ENCODE measurements around the gene NSG1. TPM values are rescaled to one million over a fixed set of nuclear protein-coding genes. Genes with fewer than 3 reads are reported as not detected.

Gene NSG1
- total RNA-seq, 1 experiment from 2014 or later, result 81.7 TPM

DNA sequence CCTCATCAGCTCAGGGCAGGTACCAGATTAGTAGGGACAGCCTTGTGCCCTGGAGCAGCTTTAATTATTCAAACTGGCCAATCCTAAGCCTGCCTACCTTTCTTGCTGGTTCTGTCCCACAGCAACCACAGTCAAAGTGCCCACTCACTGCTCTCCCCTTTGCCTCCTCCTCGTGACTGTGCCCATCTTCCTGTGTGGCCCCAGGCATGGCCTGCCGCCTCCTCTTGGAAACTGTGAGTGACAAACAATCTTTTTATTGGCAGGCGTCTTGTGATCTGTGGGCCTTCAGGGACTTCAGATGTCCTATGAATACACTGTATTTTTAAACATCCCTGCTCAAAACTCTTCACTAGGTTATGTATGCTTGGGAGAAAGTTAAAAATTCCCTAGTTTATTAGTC, 22.8 kb upstream of the NSG1 start:
- peak; percentile 84 for DNase-seq (ENCODE audit: low read depth, low spot score)
- in situ Hi-C loops (cut with HindIII; ENCODE audit: low pct_unique_long_range_greater_than_20kb, low sequenced_read_pairs), result no loop called here

DNA sequence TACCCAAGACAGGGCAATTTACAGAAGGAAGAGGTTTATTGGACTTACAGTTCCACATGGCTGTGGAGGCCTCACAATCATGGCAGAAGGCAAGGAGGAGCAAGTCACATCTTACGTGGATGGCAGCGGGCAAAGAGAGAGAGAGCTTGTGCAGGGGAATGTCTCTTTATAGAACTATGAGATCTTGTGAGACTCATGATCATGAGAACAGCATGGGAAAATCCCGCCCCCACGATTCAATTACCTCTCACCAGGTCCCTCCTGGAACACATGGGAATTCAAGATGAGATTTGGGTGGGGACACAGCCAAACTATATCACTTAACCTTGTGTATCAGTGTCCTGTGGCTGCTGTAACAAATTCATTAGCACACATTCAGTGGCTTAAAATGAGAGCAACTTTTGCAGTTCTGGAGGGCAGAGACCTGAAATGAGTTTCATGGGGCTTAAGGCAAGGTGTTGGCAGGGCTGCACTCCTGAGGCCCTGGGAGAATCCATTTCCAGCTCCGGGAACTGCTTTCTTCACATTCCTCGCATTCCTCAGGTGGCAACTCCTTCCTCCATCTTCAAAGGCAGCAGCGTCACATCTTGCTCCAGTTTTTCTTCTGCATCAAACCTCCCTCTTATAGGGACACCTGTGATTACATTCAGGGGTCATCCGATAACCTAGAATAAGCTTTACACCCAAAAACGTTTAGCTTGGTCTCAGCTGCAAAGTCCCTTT, 22.3 kb upstream of the NSG1 start:
- DNase-seq (ENCODE audit: low read depth, low spot score), result peak; percentile 52
- in situ Hi-C loops (cut with HindIII; ENCODE audit: low pct_unique_long_range_greater_than_20kb, low sequenced_read_pairs), result no loop called here

DNA sequence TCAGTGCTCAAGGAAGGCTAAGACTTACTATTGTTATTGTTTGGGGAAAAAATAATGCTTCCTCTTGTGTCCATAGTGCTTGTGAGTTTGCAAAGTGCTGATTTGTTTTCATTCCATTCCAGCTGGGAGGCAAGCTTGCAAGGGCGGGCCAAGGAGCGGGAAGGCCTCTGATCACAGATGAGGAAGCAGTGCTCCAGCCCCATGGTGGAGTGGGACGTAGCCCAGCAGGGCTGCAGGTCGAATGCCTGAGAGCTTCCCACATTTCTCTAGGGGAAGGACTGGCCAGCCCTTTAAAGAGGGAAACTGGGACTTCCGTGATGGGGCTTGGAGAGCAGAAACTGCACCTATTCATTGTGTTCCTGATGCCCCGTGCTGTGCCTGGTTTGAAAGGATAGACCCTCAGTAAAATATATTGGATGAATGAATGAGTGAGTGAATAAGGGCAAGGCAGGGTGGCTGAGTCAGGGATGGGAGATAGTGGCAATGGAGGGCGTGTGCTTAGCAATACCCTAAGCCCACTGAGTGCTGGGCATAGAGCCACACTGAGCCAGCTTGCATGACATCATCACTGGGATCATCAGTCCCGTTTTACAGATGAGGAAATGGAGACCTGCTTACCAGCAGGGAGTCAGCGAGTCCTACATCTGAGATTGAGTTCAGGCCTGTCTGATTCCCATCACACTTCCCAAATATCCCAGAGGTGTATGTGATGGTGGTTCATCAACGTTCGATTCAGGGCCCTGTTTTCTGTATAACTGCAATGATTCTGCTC, 17.9 kb upstream of the NSG1 start:
- DNase-seq (ENCODE audit: low read depth, low spot score), result no peak
- in situ Hi-C loops (cut with HindIII; ENCODE audit: low pct_unique_long_range_greater_than_20kb, low sequenced_read_pairs), result no loop called here

DNA sequence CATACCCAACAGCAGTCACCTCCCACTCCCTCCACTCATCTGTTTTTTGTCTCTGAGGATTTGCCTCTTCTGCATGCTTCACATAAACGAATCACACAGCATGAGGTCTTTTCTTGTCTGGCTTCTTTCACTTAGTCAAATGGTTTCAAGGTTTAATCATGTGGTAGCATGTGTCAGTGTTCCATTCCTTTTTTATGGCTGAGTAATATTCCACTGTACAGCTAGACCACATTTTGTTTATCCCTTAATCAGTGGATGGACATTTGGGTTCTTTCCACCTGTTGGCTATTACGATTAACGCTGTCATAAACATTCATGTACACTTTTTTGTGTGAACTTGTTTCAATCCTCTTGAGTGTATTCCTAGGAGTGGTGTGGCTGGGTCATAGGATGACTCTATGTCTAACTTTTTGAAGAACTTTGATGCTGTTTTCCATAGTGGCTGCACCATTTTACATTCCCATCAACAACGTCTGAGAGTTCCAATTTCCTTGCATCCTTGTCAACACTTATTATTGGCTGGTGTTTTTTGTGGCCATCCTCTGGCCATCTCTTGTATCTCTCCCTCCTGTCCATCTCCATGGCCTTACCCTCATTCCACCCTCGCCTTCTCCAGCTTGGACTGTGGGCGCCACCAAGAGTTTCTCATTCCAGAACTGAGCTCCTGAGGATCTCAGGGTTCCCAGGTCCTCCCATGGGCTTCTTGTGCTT, 12.4 kb upstream of the NSG1 start:
- no peak for DNase-seq (ENCODE audit: low read depth, low spot score)
- in situ Hi-C loops (cut with HindIII; ENCODE audit: low pct_unique_long_range_greater_than_20kb, low sequenced_read_pairs), result no loop called here

DNA sequence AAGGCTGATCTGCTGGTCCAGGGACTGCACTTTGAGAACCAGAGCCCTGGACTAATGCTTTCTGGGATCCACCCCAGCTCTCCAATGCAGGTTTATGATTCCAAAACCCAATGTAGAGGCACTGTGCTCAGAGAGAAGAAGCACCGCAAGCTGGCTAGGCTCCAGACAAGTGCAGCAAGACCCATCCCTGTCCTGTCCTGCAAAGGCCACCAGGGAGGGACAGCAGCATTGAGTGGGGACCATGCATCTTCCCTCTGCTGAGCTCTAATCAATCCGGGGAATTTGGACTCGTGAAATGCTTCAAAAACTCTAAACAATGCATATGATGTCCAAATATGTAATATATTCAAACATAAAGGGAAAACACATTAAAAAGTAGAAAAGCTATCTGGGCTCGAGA, 10.8 kb upstream of the NSG1 start:
- in situ Hi-C loops (cut with HindIII; ENCODE audit: low pct_unique_long_range_greater_than_20kb, low sequenced_read_pairs), result no loop called here
- DNase-seq (ENCODE audit: low read depth, low spot score), result no peak

DNA sequence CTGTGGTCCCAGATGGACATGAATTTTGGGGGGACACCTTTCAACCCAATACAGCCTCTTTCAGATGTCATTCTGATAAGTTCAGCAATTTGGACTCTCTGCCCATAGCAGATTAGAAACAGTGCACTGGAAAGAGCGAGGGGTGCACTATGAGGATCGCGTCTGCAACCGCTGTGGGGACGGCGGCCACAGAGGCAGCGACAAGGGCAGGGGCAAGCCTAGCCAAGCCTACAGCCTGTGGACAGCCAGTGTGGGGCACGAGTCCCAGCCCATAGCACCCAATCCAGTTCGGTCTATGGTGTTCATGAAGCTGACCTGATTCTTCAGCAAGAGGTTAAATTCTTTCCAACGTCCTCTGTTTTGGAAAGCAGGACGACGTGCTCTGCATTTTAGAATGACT, 9.7 kb upstream of the NSG1 start:
- in situ Hi-C loops (cut with HindIII; ENCODE audit: low pct_unique_long_range_greater_than_20kb, low sequenced_read_pairs), result no loop called here
- DNase-seq (ENCODE audit: low read depth, low spot score), result no peak

DNA sequence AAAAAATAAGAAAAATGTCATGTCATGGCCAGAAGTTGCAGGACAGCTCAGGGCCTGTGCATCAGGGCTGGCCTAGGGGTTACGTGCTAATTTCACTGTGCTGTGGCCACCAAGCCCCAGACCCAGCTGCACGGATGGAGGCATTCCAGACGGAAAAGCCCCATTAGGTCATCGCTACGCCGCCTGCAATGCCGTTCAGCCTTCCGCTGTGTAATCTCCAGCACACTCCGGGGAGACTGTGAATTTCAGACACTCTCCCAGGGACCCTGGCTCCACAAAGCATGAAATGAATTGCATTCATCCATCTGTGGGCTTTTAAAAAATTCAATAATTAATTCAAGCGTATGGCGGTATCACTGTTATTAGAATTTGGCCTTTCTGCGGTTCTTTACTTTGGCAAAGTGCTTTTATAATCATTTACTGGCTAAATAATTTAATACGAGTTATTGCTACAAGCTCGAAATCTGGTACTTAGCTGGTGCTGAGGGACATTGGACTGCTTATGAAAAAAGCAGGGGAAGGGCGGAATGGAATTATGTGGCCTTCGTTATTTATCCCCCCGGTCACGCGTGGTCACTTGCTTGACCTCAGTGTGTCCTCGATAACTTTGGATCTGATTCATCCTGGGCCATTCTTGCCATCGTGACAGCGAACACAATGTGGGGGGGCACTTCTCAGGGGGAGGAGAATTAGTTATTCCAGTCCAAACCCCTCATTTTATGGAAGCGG, 9.0 kb upstream of the NSG1 start:
- no peak for DNase-seq (ENCODE audit: low read depth, low spot score)
- in situ Hi-C loops (cut with HindIII; ENCODE audit: low pct_unique_long_range_greater_than_20kb, low sequenced_read_pairs), result no loop called here

DNA sequence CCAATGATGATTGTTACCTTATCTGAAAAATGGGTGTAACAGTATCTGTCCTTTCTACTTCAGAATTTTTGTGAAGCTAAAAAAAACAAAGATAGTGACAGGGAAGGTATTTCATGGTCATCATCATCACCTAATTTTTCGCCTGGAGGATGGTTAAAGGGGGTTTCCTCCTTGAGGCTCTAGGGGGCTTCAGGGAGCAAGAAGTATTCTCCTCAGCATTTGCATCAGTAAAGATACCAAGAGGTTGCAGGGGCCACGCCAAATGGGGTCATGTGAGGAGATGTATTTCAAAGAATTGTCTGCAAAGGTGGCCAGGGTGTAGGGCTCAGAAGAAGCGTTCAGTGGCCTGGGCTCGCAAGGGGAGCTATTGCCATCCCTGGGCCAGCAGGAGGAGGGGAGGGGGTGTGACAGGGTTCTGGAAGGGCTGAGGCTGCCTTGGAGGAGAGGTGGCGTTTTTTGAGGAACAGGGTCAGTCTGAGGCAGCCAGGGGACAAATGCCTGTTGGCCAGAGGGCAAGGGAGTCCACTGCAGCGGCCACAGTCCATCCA, 7.3 kb upstream of the NSG1 start:
- in situ Hi-C loops (cut with HindIII; ENCODE audit: low pct_unique_long_range_greater_than_20kb, low sequenced_read_pairs), result no loop called here
- DNase-seq (ENCODE audit: low read depth, low spot score), result no peak

DNA sequence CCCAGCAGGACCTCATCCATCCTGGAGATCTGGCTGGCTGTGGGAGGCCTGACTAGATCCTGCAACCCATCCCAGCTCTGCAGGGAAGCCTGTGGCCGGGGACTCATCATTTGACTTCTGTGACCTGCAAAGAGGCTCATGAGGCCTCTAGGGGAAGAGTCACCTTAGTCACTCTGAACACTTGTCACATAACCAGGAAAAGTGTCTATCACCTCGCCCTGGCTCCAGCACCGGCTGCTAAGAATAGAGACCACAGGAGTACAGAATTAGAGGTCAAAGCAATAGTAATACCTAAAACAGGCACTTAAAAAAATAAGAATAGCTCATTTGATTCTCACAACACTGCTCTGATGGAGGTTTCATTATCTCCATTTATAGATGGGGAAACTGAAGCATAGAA, 3.8 kb upstream of the NSG1 start:
- in situ Hi-C loops (cut with HindIII; ENCODE audit: low pct_unique_long_range_greater_than_20kb, low sequenced_read_pairs), result no loop called here
- no peak for DNase-seq (ENCODE audit: low read depth, low spot score)

DNA sequence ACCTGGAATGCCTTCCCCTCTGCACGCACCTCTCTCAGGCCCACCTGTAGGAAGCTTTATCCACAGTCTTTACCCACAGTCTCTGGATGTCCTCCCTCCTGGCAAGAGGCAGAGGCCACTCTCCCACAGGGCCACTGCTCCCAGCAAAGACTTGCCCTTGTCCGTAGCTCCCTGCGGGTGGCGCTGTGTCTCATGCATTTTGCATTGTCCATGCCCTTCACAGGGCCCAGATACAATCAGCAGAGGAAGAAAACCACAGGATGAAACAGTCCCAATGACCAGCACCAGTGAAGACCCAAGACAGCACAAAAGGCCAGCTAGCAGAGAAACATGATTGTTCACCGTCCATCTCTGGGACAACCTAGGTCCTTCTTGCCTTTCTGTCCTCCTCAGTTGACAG, 2.1 kb upstream of the NSG1 start:
- in situ Hi-C loops (cut with HindIII; ENCODE audit: low pct_unique_long_range_greater_than_20kb, low sequenced_read_pairs), result no loop called here
- peak; percentile 79 for DNase-seq (ENCODE audit: low read depth, low spot score)

DNA sequence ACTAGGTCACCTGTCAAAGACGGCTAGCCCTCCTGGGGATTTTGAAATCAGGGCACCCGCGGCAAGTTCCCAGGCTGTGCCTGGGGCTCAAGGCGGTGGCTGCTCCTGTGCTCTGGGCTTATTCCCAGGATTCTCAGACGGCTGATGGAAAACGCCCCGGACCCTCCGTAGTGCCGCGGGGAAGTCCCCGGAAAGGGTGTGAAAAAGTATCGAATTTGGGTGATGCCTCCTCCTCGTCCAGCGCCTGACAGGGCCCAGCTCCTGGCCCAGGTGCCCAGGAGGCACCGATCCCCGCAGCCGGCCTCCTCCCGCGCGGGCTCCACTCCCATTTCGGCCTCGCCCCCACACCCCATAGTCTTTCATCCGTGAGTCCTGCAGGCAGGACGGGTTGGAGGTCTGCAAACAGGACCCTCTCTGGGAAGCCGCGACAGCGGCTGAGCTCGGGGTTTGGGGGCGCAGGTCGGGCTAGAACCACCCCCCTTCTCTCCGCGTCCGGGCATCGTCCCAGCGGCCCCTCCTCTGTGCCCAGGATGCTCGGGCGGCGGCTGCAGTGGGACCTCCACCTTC, 1.1 kb upstream of the NSG1 start:
- in situ Hi-C loops (cut with HindIII; ENCODE audit: low pct_unique_long_range_greater_than_20kb, low sequenced_read_pairs), result no loop called here
- DNase-seq (ENCODE audit: low read depth, low spot score), result no peak

DNA sequence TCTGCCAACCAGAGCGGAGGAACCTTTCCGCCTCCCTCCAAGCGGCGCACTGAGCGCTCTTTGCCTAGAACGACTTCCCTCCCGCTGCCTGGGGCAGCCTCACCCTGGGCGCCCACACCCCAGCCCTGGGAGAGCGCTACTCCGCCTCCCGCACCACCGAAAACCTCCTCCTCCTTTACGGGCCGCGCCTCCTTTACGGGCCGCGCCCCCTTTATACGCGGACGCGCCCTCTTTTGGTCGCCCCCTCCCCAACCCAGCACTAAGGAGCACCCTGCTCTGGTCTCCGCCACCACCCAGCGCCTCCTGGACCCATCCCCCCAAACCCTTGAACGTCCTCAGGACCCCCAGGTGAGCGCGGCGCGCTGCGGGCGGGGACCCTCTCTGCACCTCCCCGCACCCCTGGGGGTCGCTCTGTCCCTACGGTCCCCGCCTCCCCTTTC, 586 bp upstream of the NSG1 start:
- in situ Hi-C loops (cut with HindIII; ENCODE audit: low pct_unique_long_range_greater_than_20kb, low sequenced_read_pairs), result no loop called here
- DNase-seq (ENCODE audit: low read depth, low spot score), result peak; percentile 46

DNA sequence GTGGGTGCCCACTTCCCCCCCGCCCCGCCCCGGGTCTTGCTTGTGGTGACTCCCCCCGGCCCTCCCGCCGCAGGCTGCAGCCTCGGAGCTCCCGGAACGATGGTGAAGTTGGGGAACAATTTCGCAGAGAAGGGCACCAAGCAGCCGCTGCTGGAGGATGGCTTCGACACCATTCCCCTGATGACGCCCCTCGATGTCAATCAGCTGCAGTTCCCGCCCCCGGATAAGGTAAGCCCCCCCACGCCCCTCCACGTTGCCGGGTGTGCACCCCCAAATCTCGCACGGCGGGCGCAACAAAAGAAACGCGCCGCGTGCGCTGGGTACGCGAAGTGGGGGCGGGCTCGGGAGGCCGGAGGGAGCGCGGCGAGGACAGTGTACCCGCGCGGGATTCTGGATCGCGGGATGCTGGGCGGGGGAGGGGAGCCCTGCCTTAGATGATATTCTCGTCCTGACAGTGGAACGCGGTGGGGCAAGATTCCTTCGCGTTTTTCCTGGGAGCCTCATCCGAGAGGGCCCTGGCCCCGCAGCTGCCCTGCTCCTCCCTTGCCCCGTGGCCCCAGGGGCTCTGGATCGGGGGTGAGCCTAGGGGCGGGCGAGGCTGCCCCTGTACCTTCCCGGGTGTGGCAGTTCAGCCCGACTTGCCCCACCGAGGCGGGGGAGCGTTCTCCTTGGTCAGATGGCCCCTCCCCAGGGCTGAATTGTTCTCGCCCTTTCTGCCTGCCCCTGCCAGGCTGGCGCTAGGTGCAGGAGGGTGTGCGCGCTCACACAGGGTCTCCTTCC, 819 bp downstream of the NSG1 start:
- in situ Hi-C loops (cut with HindIII; ENCODE audit: low pct_unique_long_range_greater_than_20kb, low sequenced_read_pairs), result no loop called here
- DNase-seq (ENCODE audit: low read depth, low spot score), result no peak

DNA sequence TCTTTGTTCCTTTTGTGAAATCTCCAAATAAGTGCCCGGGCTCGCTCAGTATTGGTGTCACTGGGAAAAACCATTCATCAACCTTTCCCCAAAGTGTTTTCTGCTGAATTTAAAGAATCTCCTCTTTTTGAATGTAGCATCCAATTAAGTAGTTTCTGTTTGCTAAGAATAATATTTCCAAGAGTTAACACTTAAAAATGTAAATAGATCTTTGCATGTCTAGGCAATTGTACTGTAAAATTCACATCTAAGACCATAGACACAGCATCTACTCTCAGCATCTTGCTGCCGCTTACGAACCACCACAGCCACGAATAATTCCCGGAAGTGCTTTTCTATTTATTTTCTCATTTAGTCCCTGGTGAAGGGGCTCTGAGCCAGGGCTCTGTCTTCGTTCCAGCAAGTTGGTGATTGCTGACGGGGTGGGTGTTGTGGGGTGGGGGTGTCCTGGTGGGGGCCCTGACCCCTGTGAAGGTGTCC, 1.4 kb downstream of the NSG1 start:
- in situ Hi-C loops (cut with HindIII; ENCODE audit: low pct_unique_long_range_greater_than_20kb, low sequenced_read_pairs), result no loop called here
- DNase-seq (ENCODE audit: low read depth, low spot score), result no peak

DNA sequence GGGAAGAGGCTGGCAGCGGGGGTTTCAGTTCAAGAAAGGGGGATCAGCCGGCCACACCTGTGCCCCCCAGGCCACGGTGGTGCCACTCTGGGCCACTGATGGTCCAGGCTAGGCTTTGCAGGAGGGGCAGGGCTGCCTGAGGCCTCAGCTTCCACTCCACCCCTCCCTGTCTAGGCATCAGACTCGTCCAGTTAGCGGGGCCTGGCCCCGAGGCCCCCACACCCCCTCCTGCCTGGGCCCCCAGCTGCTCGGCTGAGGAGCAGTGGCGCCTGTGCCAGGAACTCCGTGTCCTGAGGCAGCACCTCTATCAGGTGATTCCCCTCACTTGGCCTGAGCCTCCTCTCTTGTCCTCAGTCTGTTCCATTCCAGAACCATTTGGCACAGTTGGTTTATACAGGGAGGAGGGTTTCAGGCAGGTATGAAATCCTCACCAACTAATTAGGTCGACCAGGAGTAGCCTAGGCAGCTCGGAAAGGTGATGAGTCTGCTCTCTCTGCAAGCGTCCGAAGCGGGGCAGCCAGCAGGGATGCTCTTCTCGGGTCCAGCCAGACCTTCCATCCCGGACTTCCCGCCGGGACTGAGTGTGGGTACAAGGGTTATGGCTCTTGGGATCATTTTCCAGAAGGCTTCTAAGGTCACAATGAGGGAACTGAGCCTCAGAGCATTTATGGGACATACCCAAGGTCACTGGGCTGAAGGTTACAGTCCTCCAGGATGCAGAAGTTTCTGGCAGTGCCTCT, 2.1 kb downstream of the NSG1 start:
- no peak for DNase-seq (ENCODE audit: low read depth, low spot score)
- in situ Hi-C loops (cut with HindIII; ENCODE audit: low pct_unique_long_range_greater_than_20kb, low sequenced_read_pairs), result no loop called here

DNA sequence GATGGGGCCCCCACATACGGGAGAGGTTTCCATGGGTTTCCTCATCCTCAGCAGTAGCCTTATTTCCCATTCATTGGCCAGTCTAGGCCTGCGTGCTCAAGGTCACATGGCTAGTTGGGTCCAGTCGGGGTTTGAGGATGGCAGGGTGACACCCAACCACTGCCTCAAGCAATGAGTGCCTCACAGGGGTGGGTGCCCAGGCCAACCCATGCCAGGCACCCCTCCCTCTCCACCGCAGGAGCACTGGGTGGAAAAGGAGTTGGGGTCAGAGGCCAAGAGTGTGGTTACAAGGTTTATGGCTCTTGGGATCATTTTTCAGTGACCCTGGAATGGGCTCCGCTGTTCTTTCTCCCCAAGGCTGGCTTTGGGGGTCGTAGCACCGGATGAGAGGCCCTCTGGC, 3.1 kb downstream of the NSG1 start:
- DNase-seq (ENCODE audit: low read depth, low spot score), result no peak
- in situ Hi-C loops (cut with HindIII; ENCODE audit: low pct_unique_long_range_greater_than_20kb, low sequenced_read_pairs), result no loop called here

Measured in SK-MEL-5 (cell line).